Measurements from ENCODE around the gene CD63.

DNA sequence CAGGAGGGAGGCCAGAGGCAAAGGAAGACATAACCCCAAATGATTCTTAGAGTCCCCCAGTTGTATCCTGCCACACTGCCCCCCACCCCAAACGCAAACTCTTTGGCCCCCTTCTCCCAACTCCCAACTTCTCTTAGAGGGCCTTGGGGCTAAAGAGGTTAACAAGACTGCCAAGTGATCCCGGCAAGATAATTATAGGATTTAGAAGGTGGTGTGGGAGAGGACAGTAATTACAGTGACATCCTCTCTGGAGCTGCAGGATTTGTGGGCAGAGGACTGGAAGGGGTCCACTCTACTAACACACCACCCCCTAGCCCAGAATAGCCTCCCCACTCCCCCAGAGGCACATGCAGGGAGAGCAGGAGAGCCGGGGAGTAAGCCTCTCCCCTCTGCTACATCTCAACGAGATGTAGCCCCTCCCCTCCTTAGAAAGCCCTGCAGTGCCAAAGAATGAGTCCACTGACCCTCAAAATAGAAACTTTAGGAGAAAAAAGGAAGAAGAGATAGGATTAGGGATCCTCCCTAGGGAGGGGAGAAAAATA, 8.8 kb upstream of the CD63 start:
- TF ChIP-seq, protein P1, sequence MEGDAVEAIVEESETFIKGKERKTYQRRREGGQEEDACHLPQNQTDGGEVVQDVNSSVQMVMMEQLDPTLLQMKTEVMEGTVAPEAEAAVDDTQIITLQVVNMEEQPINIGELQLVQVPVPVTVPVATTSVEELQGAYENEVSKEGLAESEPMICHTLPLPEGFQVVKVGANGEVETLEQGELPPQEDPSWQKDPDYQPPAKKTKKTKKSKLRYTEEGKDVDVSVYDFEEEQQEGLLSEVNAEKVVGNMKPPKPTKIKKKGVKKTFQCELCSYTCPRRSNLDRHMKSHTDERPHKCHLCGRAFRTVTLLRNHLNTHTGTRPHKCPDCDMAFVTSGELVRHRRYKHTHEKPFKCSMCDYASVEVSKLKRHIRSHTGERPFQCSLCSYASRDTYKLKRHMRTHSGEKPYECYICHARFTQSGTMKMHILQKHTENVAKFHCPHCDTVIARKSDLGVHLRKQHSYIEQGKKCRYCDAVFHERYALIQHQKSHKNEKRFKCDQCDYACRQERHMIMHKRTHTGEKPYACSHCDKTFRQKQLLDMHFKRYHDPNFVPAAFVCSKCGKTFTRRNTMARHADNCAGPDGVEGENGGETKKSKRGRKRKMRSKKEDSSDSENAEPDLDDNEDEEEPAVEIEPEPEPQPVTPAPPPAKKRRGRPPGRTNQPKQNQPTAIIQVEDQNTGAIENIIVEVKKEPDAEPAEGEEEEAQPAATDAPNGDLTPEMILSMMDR (IDR thresholded peaks at IDR 0.05) = no peak
- no peak for TF ChIP-seq EP300 (IDR thresholded peaks at IDR 0.05)
